MM.1S (cell line): ENCODE results near the gene TCAIM.

Experiments used
- EZH2 ChIP-seq: fragments of 300-600 bp; sonication (generic); optimal IDR thresholded peaks from 2 replicates; pipeline ENCODE3; 2017; ENCODE audit warnings: low read depth, mild to moderate bottlenecking, antibody characterized with exemption, low read length, mixed read lengths
- EZH2phosphoT487 ChIP-seq: fragments of 300-600 bp; sonication (generic); IDR thresholded peaks from 2 replicates; pipeline ENCODE4 v1.6.1; 2018; ENCODE audit warnings: antibody characterized with exemption, low read length
- TF ChIP-seq, protein P1 (sequence below): fragments of 300-600 bp; sonication (generic); IDR thresholded peaks from 2 replicates; pipeline ENCODE4 v1.5.1; 2016; ENCODE audit warnings: antibody characterized with exemption, low read length, mixed read lengths

DNA sequence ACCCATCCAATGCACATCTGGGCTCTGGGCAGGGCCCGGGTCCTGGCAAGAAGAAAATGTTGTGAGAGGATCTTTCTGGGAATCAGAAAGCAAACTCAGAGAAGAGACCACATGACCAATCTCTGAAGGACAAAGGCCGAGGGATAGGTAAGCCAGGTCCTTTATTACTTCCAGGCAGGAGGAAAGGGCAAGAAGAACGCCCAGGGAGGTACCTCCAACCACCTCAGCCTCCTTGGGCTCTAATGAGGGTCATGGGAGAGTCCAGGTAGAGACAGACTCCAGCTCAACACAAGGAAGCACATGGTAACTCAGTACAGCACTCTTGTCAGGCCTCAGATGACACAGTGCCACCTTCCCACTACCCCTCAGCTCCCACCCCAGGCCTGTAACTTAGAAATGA, 112.9 kb downstream of the TCAIM start:
- TF ChIP-seq, protein P1, sequence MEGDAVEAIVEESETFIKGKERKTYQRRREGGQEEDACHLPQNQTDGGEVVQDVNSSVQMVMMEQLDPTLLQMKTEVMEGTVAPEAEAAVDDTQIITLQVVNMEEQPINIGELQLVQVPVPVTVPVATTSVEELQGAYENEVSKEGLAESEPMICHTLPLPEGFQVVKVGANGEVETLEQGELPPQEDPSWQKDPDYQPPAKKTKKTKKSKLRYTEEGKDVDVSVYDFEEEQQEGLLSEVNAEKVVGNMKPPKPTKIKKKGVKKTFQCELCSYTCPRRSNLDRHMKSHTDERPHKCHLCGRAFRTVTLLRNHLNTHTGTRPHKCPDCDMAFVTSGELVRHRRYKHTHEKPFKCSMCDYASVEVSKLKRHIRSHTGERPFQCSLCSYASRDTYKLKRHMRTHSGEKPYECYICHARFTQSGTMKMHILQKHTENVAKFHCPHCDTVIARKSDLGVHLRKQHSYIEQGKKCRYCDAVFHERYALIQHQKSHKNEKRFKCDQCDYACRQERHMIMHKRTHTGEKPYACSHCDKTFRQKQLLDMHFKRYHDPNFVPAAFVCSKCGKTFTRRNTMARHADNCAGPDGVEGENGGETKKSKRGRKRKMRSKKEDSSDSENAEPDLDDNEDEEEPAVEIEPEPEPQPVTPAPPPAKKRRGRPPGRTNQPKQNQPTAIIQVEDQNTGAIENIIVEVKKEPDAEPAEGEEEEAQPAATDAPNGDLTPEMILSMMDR, result no peak
- TF ChIP-seq EZH2phosphoT487, result no peak
- TF ChIP-seq EZH2, result no peak
